Nephron (organoid): ENCODE results near the gene DHTKD1.
"Not testable (repeated sequence)": the region's sequence is repeated elsewhere in the genome, so short reads cannot be mapped to it uniquely, and the experiment has no call there.

ENCODE experiments used
- H3K27ac Mint-ChIP-seq, 3 experiments: 2 replicates each; pipeline ENCODE4 v1.8.0; 2020; ENCODE audit warnings: mixed read lengths in 3 of 3, mild to moderate bottlenecking in 2 of 3, moderate library complexity in 1 of 3
- H3K27me3 Mint-ChIP-seq: 2 replicates; pipeline ENCODE4 v1.8.0; 2021; ENCODE audit warnings: low read depth, mild to moderate bottlenecking, moderate library complexity, mixed read lengths
- H3K36me3 Mint-ChIP-seq: 2 replicates; pipeline ENCODE4 v1.8.0; 2020; ENCODE audit warnings: low read depth, mixed read lengths
- H3K4me1 Mint-ChIP-seq: 2 replicates; pipeline ENCODE4 v1.8.0; 2020; ENCODE audit warnings: mixed read lengths
- H3K4me3 Mint-ChIP-seq, 3 experiments: 2 replicates each; pipeline ENCODE4 v1.8.0; 2020; ENCODE audit warnings: mild to moderate bottlenecking in 3 of 3, mixed read lengths in 3 of 3, moderate library complexity in 2 of 3
- H3K9me3 Mint-ChIP-seq: 2 replicates; pipeline ENCODE4 v1.8.0; 2020; ENCODE audit warnings: mixed read lengths
- TF ChIP-seq, protein P1 (sequence below), 3 experiments: fragments of 200-600 bp; sonication (generic); IDR thresholded peaks; one replicate each; pipeline ENCODE4 v1.5.0; 2021; ENCODE audit warnings: antibody characterized with exemption in 3 of 3; ENCODE audit not compliant: unreplicated experiment in 3 of 3

The DHTKD1 gene

GRCh38 chr10:12056748-12057147 is 12.0 kb upstream of the DHTKD1 start:
- H3K27ac Mint-ChIP-seq, result no peak overlapping the region
- H3K9me3 Mint-ChIP-seq, result no peaks in the 10 kb centered on the region
- H3K4me1 Mint-ChIP-seq, result no peaks in the 10 kb centered on the region
- H3K27me3 Mint-ChIP-seq, result peaks cover 3% of the 10 kb centered on the region
- no peaks in the 10 kb centered on the region for H3K36me3 Mint-ChIP-seq
- H3K4me3 Mint-ChIP-seq, result no peak overlapping the region
- TF ChIP-seq, protein P1, sequence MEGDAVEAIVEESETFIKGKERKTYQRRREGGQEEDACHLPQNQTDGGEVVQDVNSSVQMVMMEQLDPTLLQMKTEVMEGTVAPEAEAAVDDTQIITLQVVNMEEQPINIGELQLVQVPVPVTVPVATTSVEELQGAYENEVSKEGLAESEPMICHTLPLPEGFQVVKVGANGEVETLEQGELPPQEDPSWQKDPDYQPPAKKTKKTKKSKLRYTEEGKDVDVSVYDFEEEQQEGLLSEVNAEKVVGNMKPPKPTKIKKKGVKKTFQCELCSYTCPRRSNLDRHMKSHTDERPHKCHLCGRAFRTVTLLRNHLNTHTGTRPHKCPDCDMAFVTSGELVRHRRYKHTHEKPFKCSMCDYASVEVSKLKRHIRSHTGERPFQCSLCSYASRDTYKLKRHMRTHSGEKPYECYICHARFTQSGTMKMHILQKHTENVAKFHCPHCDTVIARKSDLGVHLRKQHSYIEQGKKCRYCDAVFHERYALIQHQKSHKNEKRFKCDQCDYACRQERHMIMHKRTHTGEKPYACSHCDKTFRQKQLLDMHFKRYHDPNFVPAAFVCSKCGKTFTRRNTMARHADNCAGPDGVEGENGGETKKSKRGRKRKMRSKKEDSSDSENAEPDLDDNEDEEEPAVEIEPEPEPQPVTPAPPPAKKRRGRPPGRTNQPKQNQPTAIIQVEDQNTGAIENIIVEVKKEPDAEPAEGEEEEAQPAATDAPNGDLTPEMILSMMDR (IDR thresholded peaks at IDR 0.05; ENCODE audit: unreplicated experiment in 3 of 3), result no peak

DNA sequence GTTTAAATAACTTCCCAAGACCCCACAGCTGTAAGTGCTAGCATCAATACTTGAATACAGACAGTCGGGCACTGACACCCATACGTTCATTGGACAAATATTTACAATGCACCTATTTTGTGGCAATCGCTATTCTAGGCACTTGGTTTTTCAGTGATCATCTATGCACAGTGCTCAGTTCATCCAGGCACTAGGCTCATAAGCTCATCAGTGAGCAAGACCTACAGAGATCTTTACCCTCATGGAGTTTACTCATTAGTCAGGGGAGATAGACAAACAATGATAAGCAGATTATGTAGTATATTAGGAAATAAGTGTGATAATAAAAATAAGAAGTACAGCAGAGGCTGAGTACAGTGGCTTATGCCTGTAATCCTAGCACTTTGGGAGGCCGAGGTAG is 7.6 kb upstream of the DHTKD1 start:
- TF ChIP-seq, protein P1 (IDR thresholded peaks at IDR 0.05; ENCODE audit: unreplicated experiment in 3 of 3), result no peak
- Mint-ChIP-seq H3K27me3 (no peaks in the 10 kb centered on the region), H3K4me1 (no peaks in the 10 kb centered on the region), H3K27ac (no peak overlapping the region), H3K9me3 (no peaks in the 10 kb centered on the region), H3K36me3 (no peaks in the 10 kb centered on the region), H3K4me3 (no peak overlapping the region)

- TF ChIP-seq, protein P1 (IDR thresholded peaks at IDR 0.05; ENCODE audit: unreplicated experiment in 3 of 3), result no peak
- Mint-ChIP-seq H3K27ac (peak overlapping the region in 1 of 3 experiments; percentile 53), H3K36me3 (no peaks in the 10 kb centered on the region), H3K27me3 (no peaks in the 10 kb centered on the region), H3K4me3 (no peak overlapping the region), H3K4me1 (no peaks in the 10 kb centered on the region), H3K9me3 (no peaks in the 10 kb centered on the region)
These were observed 5.8 kb upstream of the DHTKD1 start for GRCh38 chr10:12062754-12063482.

DNA sequence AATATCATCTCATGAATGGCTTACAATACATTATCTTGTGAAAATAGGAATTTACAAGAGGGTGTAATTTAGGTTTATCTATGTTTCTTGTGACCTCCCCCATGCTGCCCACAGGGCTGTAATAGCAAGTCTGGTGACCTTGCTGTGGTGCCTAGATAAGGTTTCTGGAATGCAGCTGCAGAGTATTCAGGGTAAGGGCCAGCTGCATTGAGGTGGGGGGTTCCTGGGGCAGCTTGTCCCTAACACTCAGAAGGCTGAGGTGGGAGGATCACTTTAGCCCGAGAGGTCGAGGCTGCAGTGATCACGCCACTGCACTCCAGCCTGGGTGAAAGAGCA is 5.3 kb upstream of the DHTKD1 start:
- TF ChIP-seq, protein P1 (IDR thresholded peaks at IDR 0.05; ENCODE audit: unreplicated experiment in 3 of 3), result no peak
- Mint-ChIP-seq H3K27me3 (peaks cover 2% of the 10 kb centered on the region), H3K36me3 (no peaks in the 10 kb centered on the region), H3K4me3 (no peak overlapping the region), H3K27ac (no peak overlapping the region), H3K4me1 (no peaks in the 10 kb centered on the region), H3K9me3 (no peaks in the 10 kb centered on the region)

DNA sequence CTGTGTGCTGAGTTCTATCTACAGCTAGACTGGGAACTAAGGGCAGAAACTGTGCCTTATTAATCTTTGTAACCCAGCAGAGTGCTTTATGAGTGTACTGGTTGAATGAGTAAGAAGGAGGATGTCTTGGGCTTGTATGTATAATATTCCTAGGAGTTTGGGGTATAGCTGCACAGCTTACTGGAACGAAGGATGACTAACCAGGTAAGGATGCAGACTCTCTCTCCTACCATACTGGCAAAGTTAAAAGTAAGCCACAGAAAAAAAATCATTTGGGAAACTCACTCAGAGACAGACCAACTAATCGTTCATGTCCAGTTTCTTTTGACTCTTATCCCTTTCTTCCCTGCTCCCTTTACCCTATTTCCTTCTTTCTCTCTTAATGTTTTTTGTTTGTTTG is 1.4 kb upstream of the DHTKD1 start:
- Mint-ChIP-seq H3K9me3 (no peaks in the 10 kb centered on the region), H3K27ac (peak overlapping the region in 1 of 3 experiments; percentile 61), H3K4me3 (peak overlapping the region; percentile 17 to 65 (median 53))

DNA sequence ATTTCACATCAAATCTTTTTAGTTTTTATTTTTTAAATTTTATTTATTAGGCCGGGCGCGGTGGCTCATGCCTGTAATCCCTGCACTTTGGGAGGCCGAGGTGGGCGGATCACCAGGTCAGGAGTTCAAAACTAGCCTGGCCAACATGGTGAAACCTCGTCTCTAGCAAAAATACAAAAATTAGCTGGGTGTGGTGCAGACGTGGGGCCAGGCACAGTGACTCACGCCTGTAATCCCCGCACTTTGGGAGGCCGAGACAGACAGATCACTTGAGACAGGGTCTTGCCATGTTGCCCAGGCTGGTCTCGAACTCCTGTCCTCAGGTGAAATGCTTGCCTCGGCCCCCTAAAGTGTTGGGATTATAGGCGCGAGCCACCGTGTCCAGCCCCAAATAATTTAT is 2.7 kb downstream of the DHTKD1 start:
- peak overlapping the region in 2 of 3 experiments; percentile 42 to 65 for H3K4me3 Mint-ChIP-seq
- not testable (repeated sequence) for H3K4me1 Mint-ChIP-seq, H3K36me3 Mint-ChIP-seq, H3K9me3 Mint-ChIP-seq, H3K27ac Mint-ChIP-seq, H3K27me3 Mint-ChIP-seq

More for the DNA sequence above, 1.4 kb upstream of the DHTKD1 start:
- TF ChIP-seq, protein P1 (IDR thresholded peaks at IDR 0.05; ENCODE audit: unreplicated experiment in 3 of 3), result no peak
- Mint-ChIP-seq H3K36me3 (no peaks in the 10 kb centered on the region), H3K27me3 (peaks cover 4% of the 10 kb centered on the region), H3K4me1 (peaks cover 5% of the 10 kb centered on the region)
